GM18907 (cell line): ENCODE results near the gene SRCAP.
"Not testable (repeated sequence)": the region's sequence is repeated elsewhere in the genome, so short reads cannot be mapped to it uniquely, and the experiment has no call there.

ENCODE experiments used
- ATAC-seq: cut with Tn5 transposase; IDR thresholded peaks from one replicate; pipeline ENCODE4 v1.9.1; 2021; ENCODE audit warnings: mild to moderate bottlenecking, moderate library complexity; ENCODE audit not compliant: unreplicated experiment

Gene SRCAP

DNA sequence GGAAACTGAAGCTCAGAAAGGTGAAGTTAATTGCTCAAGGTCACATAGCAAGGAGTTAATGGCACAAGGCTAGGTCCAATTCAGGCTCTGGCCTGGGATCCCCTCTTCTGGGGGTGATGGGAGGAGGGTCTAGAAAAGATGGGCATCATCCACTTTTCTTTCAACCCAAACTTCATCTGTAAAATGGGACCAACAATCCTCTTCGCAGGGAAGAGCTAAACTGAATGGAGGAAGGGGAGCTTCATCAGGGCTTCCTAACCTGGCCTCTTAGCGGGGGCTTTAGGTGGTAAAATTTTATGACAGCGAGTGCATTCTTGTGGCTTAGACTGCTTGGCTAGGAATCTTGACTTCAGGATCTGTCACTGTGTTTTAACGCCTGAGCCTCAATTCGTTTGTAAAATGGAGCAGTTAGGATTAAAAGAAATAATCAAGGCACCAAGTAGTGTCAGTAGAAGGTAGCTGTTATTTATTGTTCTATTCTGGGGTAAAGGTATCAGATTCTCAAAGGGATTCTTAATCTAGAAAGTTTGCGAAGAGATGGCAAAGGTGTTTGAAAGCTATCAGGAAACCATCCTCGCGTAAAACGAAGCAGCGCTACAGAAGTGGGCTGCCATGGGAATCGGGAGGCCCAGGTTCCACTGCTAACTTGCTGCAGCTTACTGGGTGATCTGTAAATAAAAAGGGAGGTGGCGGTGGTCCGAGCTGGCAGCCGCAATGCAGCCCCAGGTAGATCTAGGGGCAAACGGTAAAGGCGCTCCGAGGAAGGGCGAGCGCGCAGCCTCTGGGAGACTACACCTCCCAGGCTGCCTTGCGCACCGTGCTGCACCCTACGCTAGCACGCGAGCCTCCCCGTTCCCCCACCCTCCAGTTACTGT is 1.5 kb upstream of the SRCAP start:
- peak; percentile 89 for ATAC-seq

DNA sequence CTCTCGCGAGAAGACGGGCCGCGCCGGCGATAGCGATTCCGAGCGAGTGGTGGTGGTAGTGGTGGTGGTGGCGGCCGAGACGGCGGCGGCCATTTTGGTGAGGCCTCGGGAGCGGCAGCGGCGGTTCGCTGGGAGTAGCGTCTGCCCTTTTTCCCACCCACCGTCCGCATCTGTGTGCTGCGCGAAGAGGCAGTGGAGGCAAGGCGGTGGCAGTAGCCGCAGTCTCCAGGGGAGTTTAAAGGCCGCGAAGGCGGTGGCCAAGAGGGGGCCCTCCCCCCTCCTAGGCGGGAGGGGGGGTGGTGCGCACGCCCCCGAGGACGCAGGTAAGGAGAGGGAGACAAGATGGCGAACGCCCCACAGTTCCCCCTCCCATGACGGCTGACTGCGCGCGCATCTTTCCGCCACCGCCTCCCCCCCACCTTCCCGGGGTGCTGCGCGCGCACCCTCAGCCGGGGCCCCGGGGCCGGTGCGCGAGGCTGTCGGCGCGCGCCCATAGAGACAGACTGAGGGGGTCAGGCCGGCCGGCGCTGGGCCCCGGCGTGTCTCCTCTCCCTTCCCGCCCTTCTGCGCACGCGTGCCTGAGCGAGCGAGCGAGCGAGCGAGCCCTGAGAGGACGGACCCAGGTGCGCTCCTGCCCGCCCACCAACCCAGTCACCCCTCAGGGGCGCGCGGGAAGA is 694 bp upstream of the SRCAP start:
- ATAC-seq = peak; percentile 70

DNA sequence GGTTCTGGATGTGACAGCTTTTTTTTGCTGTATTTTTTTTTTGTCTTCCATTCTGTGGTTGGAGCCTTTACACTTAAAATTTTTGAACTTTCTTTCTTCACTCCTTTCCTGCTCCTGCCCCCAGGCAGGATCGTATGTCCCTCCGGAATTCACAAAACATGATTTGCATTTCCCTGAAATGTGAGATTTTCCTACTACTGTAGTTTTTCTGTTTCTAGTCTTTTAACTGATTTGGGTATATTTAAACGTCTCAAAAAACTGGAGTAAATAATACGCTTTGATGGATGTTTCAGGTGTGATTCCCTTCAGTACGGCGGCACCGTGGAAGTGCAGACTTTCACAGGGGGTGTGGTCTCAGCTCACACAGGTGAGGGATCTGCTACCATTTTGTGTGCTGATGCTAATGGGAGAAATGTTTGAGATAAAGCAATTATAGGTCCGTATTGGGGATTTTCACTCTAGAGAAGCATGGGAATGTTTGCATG is 686 bp downstream of the SRCAP start:
- ATAC-seq = no peak

DNA sequence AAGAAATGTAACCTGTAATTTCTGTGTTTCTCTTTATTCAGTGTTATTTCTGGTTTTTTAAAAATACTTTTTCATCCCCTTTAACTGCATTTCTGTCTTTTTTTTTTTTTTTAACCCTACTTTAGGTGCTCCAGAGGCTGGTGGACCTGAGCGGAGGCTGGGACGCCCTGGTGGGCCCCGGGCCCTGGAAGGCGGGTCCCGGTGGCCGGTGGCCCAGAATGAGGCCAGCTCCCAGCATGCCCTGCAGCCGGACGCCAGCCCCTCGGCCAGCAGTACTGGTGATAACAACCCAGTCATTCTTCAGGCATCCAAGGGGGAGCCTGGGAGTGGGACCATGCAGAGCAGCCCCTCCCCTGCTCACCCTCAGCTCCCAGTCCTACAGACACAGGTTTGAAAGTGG is 1.5 kb downstream of the SRCAP start:
- ATAC-seq = no peak

DNA sequence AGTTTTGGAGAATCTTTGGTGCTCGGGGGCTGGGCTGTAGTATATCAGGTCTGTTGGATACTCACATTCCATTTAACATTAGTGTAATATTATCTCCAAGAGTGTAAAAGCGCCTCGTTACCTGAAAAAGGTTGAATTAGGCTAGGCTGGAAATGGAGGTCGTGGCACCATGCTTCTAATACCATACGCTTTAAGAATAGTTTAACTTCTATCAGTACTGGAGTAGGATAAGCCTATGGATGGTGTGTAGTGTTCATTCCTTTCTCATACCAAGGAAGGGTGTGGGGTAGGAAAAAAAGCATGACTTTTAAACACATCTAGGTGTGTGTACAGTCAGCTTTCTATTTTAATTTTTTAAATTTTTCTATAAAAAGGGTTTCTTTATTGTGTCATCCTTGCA is 2.0 kb downstream of the SRCAP start:
- ATAC-seq = no peak

DNA sequence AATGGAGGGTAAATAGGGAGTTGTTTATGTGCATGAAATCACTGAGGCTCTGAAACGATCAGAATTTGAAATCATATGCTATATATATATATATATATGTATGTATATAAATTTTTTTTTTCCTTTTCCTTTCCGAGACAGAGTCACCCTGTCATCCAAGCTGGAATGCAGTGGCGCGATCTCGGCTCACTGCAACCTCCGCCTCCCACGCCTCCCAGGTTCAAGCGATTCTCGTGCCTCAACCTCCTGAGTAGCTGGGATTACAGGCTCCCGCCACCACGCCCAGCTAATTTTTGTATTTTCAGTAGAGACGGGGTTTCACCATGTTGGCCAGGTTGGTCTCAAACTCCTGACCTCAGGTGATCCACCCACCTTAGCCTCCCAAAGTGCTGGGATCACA is 4.1 kb downstream of the SRCAP start:
- not testable (repeated sequence) for ATAC-seq

DNA sequence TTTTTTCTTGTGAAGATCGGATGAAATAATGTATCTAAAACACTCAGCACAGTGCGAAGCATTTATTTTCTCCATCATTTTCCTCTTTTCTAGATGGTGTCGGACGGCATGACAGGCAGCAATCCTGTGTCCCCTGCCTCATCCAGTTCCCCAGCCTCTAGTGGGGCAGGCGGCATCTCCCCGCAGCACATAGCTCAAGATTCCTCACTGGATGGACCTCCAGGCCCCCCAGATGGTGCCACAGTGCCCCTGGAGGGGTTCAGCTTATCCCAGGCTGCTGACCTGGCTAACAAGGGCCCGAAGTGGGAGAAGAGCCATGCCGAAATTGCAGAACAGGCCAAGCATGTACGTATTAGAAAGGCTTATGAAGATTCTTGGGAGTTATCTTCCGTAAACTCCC is 5.0 kb downstream of the SRCAP start:
- no peak for ATAC-seq

DNA sequence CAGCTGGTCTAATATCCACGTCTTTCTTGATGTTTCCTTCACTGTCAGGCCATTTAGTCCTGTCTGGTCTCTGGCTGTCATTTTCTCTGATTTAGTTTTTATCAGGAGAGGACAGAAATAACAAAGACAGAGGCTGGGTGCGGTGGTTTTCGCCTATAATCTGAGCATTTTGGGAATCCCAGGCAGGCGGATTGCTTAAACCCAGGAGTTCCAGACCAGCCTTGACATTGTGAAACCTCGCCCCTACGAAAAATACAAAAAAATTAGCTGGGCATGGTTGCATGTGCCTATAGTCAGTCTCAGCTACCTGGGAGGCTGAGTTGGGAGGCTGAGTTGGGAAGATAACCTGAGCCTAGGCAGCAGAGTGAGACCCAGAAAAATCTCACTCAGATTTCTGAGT is 7.1 kb downstream of the SRCAP start:
- ATAC-seq = no peak

DNA sequence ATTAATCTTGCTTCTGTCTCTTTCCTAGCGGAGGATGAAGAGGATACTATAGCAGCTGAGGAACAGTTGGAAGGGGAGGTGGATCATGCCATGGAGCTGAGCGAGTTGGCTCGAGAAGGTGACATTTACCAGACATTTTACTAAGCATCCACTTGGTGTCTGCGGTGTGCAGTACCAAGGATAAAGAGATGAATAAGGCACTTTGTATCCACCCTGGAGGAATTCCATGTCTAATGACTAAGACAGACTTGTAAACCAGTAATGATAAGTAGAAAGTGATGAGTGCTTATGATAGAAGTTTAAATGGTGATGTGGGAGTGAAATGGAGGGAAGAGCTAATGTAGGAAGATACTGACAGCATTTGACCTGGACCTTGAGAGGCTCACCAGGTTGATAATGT is 12.0 kb downstream of the SRCAP start:
- ATAC-seq = no peak

DNA sequence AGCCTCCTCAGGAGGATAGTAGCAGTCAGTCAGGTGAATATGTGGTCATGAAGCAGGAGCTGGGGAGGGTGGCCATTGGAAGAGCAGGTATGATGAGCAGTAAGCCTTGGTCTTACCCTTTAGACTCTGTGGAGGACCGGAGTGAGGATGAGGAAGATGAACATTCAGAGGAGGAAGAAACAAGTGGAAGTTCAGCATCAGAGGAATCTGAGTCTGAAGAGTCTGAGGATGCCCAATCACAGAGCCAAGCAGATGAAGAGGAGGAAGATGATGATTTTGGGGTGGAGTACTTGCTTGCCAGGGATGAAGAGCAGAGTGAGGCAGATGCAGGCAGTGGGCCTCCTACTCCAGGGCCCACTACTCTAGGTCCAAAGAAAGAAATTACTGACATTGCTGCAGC is 12.7 kb downstream of the SRCAP start:
- no peak for ATAC-seq

DNA sequence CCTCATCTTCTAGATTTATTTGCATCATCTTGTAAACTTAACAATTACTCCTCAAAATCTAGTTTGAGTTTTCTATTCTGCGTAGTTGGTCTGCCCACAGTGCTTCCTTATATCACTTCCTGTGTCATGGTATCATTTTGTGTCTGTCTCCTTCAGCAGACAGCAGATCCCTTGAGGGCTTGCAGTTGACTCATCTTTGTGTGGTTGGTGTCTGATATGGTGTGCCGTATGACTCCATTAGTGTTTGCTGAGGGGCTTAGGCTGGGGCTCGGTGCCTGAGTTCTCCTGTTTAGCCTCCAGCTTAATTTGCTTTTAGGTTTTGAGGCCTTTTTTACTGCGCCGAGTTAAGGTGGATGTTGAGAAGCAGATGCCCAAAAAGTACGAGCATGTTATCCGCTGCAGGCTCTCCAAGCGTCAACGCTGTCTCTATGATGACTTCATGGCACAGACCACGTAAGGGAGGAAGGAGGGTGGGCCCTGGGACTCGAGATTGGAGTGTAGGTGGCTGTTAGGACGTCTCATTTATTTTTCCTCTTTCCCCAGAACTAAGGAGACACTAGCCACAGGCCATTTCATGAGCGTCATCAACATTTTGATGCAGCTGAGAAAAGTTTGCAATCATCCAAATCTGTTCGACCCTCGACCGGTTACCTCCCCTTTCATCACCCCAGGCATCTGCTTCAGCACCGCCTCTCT is 16.9 kb downstream of the SRCAP start:
- ATAC-seq = peak; percentile 53

DNA sequence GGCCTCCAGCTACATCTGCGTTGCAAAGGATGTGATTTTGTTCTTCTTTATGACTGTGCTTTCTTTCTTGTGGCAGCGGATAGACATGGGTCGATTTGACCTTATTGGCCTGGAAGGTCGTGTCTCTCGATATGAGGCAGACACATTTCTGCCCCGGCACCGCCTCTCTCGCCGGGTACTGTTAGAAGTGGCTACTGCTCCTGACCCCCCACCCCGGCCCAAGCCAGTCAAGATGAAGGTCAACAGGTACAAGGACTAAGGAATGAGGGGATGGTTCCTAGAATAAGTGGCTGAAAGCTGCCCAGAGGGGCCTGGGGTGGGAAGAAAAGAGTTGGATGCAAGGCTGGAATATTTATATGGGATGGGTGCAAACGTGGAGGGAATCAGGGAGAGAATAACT is 21.1 kb downstream of the SRCAP start:
- ATAC-seq = no peak

DNA sequence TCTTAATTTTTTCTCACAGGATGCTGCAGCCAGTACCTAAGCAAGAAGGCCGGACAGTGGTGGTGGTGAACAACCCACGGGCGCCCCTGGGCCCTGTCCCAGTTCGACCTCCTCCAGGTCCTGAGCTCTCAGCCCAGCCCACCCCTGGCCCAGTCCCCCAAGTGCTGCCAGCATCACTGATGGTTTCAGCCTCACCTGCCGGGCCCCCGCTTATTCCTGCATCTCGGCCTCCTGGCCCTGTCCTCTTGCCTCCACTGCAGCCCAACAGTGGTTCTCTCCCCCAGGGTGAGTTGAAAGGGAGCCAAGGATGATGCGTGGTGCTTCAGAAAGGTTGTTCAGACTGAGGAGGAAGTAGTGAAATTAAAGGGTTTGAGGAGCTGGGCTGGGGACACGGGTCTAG is 21.7 kb downstream of the SRCAP start:
- no peak for ATAC-seq

DNA sequence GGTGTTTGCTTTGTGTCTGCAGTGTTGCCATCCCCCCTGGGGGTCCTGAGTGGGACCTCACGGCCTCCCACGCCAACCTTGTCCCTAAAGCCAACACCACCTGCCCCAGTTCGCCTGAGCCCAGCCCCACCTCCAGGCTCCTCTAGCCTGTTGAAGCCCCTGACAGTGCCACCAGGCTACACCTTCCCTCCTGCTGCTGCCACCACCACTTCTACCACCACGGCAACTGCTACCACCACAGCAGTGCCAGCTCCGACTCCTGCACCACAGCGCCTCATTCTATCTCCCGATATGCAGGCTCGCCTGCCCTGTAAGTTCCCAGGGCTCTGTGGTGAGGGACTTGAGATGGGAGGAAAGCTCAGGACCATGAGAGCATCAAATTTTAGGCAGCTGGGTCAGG is 22.2 kb downstream of the SRCAP start:
- ATAC-seq = no peak

DNA sequence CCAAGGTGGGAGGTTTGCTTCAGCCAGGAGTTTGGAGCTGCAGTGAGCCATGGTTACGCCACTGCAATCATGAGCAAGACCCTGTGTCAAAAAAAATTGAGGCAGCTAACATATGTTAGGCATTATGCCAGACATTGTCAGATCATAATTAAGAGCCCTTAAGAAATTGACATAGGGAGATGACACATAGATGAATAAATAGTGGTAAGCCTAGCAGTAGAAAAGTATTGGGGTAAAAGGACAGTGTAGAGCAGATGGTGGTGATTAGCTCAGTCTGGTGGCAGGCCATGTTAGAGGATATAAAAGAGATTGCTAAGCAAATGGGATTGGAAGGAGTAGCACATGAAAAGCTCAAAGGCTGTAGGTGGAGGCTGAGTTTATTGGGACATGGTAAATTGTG is 22.6 kb downstream of the SRCAP start:
- ATAC-seq = no peak

DNA sequence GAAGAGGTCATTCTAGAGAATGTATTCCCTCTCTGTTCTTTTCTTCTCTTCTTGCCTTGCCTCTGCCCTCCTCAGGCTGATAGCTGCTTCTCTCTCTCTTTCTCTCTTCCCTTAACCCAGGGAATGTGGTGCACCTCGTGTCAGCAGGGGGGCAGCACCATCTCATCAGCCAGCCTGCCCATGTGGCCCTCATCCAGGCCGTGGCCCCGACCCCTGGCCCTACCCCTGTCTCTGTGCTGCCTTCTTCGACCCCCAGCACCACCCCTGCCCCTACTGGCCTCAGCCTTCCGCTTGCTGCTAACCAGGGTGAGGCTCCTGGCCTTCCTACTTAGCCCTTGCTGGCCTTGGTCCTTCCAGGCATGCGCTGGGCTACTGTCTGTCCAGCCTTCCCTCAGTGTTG is 23.5 kb downstream of the SRCAP start:
- ATAC-seq = no peak

DNA sequence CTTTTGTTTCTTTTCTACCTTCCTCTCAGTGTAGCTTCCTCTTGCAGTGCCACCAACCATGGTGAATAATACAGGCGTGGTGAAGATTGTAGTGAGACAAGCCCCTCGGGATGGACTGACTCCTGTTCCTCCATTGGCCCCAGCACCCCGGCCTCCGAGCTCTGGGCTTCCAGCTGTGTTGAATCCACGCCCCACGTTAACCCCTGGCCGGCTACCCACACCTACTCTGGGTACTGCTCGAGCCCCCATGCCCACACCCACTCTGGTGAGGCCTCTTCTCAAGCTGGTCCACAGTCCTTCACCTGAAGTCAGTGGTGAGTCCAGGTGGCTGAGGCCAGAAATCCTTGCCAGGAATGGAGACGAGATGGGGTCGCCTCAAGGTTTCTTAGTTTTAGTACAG is 23.9 kb downstream of the SRCAP start:
- ATAC-seq = no peak

DNA sequence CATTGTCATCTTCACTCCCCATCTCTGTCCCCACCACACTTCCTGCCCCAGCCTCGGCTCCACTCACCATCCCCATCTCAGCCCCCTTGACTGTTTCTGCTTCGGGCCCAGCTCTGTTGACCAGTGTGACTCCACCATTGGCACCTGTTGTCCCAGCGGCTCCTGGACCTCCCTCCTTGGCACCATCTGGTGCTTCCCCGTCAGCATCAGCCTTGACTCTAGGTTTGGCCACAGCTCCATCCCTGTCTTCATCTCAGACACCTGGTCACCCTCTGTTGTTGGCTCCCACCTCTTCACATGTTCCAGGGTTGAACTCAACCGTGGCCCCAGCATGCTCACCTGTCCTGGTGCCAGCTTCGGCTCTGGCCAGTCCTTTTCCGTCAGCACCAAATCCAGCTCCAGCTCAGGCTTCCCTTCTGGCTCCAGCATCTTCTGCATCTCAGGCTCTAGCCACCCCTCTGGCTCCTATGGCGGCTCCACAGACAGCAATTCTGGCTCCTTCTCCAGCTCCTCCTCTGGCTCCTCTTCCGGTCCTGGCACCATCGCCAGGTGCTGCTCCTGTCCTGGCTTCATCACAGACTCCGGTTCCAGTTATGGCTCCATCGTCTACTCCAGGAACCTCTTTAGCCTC is 24.9 kb downstream of the SRCAP start:
- no peak for ATAC-seq

DNA sequence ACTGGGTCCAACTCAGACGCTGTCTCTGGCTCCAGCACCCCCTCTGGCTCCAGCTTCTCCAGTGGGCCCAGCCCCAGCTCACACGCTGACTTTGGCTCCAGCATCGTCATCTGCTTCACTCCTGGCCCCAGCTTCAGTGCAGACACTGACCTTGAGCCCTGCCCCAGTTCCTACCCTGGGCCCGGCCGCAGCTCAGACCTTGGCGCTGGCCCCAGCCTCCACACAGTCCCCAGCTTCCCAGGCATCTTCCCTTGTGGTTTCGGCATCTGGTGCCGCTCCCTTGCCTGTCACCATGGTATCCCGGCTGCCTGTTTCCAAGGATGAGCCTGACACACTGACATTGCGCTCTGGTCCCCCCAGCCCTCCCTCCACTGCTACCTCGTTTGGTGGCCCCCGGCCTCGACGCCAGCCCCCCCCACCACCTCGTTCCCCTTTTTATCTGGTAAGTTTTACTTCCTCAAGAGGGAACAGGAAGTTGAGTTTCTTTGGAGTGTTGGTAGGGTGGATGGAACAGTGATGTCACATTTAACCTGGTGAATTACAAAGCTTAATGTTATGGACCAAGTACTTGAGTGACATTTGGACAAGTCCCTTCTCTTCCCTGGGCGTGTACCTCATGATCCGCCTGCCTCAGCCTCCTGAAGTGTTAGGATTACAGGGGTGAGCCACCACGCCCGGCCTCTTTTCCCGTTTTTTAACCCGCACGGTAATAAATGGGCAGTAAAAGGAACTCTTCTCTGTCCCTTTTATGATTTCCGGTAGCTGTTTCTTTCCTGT is 25.9 kb downstream of the SRCAP start:
- ATAC-seq = no peak

DNA sequence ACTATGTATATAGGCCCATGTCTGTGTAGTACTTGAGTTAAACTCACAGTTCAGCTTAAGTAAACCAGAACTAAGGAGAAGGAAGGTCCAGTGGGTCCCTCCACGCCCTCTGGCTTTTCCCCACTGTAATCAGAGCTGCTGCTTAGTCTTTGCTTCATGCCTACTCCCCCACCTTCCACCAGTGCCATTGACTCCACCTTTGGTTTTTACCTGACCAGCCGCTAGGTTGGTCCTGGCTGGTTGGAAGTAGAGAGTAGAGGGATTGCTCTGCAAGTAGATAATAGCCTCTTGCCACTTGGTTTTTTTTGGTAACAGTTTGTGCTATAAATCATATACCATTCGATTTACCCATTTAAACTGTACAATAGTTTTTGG is 26.4 kb downstream of the SRCAP start:
- no peak for ATAC-seq

DNA sequence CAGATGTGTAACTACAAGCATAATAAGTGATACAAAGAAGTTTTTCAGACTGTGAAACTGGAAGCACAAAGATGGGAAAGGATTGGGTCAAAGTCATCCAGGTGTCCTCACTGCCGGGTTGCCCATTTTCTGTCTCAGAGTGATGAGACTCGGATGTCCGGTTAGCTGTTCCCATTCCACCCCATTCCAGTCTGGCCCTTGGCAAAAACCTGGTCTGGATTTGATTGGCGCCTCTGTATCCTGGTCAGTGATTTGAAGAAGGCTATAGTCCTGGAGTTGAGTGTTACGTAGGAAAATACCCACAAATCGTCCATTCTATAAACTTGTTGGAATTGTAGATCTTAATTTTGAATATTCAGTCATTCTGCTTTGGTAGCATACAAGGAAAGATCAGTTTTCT is 29.4 kb downstream of the SRCAP start:
- ATAC-seq = no peak
